GM21381 (cell line): ENCODE measurements around the gene KRTAP4-2.
"Not testable (repeated sequence)": the region's sequence is repeated elsewhere in the genome, so short reads cannot be mapped to it uniquely, and the experiment has no call there.

Source experiments
- ATAC-seq: cut with Tn5 transposase; IDR thresholded peaks from one replicate; pipeline ENCODE4 v1.9.1; 2021; ENCODE audit warnings: mild to moderate bottlenecking, moderate library complexity; ENCODE audit not compliant: unreplicated experiment

Gene KRTAP4-2

GRCh38 chr17:41167561-41167960, 10.5 kb downstream of the KRTAP4-2 start:
- ATAC-seq = no peak

GRCh38 chr17:41163828-41164227, 14.2 kb downstream of the KRTAP4-2 start:
- no peak for ATAC-seq

GRCh38 chr17:41160648-41161047, 17.4 kb downstream of the KRTAP4-2 start, which contains the start of gene KRTAP4-4:
TSS of gene KRTAP4-4 (minus strand) at chr17:41160748. CDS start at chr17:41160691, 57 bp downstream.
- no peak for ATAC-seq

GRCh38 chr17:41160190-41160589, 17.8 kb downstream of the KRTAP4-2 start:
- ATAC-seq = not testable (repeated sequence)

- no peak for ATAC-seq
Observed at GRCh38 chr17:41153856-41154255, 24.2 kb downstream of the KRTAP4-2 start.

GRCh38 chr17:41151525-41151924, 26.5 kb downstream of the KRTAP4-2 start:
- no peak for ATAC-seq

GRCh38 chr17:41150026-41150425, 28.0 kb downstream of the KRTAP4-2 start:
- no peak for ATAC-seq

- ATAC-seq = no peak
Observed at GRCh38 chr17:41149652-41149985, 28.4 kb downstream of the KRTAP4-2 start, which contains the start of gene KRTAP4-5. TSS of gene KRTAP4-5 (minus strand) at chr17:41149825. CDS start at chr17:41149767, 58 bp downstream.

- ATAC-seq = not testable (repeated sequence)
Observed at GRCh38 chr17:41148971-41149651, 28.9 kb downstream of the KRTAP4-2 start.

GRCh38 chr17:41147531-41148204, 30.4 kb downstream of the KRTAP4-2 start:
- ATAC-seq = no peak

GRCh38 chr17:41145261-41145660, 32.8 kb downstream of the KRTAP4-2 start:
- ATAC-seq = no peak

GRCh38 chr17:41144846-41145245, 33.2 kb downstream of the KRTAP4-2 start:
- no peak for ATAC-seq

- no peak for ATAC-seq
Observed at GRCh38 chr17:41141361-41141760, 36.7 kb downstream of the KRTAP4-2 start.

GRCh38 chr17:41140360-41141131, 37.5 kb downstream of the KRTAP4-2 start, which contains the start of gene KRTAP4-6:
TSS of gene KRTAP4-6 (minus strand) at chr17:41140544. CDS start at chr17:41140487, 57 bp downstream.
- no peak for ATAC-seq

GRCh38 chr17:41139865-41140264, 38.2 kb downstream of the KRTAP4-2 start:
- ATAC-seq = not testable (repeated sequence)

- ATAC-seq = no peak
Observed at GRCh38 chr17:41133880-41134735, 43.9 kb downstream of the KRTAP4-2 start.

GRCh38 chr17:41131979-41132378, 46.0 kb downstream of the KRTAP4-2 start:
- ATAC-seq = no peak
